DOHH2 (cell line): ENCODE results near the gene SBK1.

Source experiments
- CTCF ChIP-seq: fragments of 200-600 bp; sonication (generic); IDR thresholded peaks from one replicate; pipeline ENCODE4 v1.5.1; 2014; ENCODE audit warnings: antibody characterized with exemption, mild to moderate bottlenecking, low read depth, low read length; ENCODE audit not compliant: poor library complexity, severe bottlenecking
- EZH2phosphoT487 ChIP-seq: fragments of 200-600 bp; sonication (generic); IDR thresholded peaks from 2 replicates; pipeline ENCODE4 v1.6.1; 2017; ENCODE audit warnings: borderline replicate concordance, mild to moderate bottlenecking, antibody characterized with exemption, low read length, moderate library complexity, mixed read lengths

- TF ChIP-seq CTCF: no peak
- TF ChIP-seq EZH2phosphoT487: no peak
These were observed 5.0 kb downstream of the SBK1 start for GRCh38 chr16:28297308-28297707.
